Measurements from ENCODE around the gene ITGB6.

The ITGB6 gene

DNA sequence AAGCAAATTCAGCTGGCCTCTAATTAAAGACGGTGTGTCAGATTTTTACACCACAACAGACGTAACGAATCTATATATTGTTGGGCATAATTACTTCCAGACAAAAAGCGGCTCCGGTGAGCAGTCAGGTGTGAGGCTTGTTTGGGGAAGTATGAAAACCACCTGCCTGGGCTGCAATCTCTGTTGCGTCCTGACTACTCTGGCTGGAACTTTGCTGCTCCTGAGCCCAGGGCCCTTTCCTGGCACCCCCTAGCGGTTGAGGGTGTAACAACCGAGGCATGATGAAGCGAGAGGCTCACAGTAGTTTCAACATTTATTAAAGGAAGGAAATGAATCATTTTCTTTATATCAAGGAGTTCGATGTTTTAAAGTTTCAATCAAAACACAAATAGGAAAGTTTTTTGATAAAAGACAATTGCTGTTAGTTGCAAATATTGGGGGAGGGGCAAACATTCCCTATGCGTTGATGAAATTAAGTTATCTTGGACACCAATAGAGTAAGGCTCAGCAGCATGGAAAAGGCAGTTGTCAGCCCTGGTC is 10.6 kb upstream of the ITGB6 start:
- peak; percentile 76 for TF ChIP-seq CTCF (conservative IDR thresholded peaks at IDR 0.05; ENCODE audit: control insufficient read depth, insufficient read depth, low read depth, low read length)
- no peak overlapping the region for H3K4me3 ChIP-seq (ENCODE audit: control insufficient read depth, low read depth, low read length)
- peak; percentile 49 for DNase-seq (ENCODE audit: low read depth)

DNA sequence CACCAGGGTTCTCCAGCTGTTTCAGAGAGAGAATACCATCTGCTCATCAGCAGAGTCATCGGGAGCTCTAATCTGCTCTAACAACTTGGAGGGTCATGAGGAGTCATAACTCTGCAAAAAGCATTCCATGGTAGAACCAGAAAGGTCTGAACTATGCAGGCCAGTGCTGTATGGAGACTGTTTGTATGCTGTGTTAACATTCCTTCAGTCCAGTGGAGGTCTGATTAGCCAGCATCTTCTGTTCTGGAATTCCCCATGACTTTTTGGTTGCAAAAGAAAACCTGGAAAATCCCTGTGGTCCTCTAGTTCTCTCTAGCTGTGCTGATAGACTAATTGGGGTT is 9.4 kb upstream of the ITGB6 start:
- no peak overlapping the region for H3K4me3 ChIP-seq (ENCODE audit: control insufficient read depth, low read depth, low read length)
- peak; percentile 89 for DNase-seq (ENCODE audit: low read depth)
- no peak for TF ChIP-seq CTCF (conservative IDR thresholded peaks at IDR 0.05; ENCODE audit: control insufficient read depth, insufficient read depth, low read depth, low read length)

DNA sequence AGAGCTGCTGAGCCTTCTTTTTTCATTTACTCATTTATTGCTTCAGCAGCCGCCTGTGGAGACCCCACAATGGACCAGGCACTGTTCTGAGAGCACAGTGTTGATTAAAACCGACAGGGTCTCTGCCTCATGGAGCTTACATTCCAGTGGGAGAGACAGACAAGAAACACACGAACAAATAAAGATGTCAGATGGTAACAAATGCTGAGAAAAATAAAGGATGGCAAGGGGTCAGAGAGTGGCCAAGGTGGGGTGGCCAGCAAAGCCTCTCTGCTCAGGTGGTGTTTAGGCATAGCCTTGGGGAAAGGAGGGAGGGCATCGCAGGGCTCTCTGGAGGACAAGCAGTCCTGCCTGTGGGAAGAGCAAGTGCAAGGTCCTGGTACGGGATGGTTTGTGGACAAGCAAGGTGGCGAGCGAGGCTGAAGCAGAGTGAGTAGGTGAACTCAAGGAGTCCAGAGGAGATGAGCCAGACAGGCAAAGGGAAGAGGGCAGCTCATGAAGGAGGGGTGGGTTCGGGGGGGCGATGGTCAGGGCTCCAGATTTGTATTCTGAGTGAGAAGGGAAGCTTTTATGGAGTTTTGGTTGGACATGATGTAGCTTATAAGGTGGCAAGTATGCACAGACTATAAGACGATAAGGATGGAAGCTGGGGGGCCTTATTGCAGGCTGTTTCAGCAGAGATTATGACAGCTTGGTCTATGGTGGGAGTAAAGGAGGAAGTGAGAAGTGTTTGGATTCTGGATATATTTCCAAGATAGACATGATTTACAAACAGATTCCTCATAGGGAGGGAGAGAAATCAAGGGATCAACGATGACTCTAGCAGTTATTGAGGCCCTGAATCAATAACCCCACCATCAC is 8.8 kb upstream of the ITGB6 start:
- H3K4me3 ChIP-seq (ENCODE audit: control insufficient read depth, low read depth, low read length) = no peak overlapping the region
- TF ChIP-seq CTCF (conservative IDR thresholded peaks at IDR 0.05; ENCODE audit: control insufficient read depth, insufficient read depth, low read depth, low read length) = peak; percentile 22
- DNase-seq (ENCODE audit: low read depth) = no peak

DNA sequence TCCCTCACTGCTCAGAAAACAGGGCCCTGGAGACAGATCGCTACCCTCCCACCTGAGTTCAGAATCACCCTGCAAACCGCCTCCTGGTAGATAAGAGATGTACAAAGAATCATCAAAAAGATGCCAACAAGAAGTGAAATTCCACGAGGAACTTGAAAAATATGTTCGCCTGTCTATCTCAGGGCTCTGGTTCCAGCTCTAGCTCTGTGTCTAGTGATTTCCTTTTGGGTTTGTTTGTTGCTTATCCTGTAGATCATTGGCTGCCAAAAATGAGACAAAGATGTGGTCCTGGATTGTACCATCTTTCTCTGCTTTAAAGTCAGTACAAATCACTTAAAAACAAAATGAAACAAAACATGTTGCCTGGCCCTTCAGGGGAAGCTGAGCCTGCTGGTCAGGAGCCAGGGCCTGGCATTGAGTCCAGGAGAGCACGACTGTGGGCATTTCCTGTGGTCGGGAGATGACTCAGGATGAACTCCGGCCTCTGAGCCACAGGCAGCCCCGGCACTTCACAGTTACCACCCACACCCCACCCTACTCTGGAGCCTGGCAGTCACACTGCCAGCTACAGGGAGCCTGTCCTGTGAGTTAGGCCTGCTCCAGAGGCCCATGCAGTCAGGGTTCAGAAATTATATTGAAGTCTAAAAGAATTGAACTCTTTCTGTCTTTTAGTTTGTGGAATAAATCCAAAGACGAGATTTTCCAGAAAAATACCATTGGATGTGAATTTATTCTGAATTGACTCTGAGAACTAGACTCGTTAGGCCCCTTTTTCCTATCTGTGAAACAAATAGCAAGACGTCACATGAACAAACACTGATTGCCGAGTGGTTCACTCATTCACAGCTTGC is 8.0 kb upstream of the ITGB6 start:
- peak; percentile 90 for DNase-seq (ENCODE audit: low read depth)
- TF ChIP-seq CTCF (conservative IDR thresholded peaks at IDR 0.05; ENCODE audit: control insufficient read depth, insufficient read depth, low read depth, low read length) = no peak
- no peak overlapping the region for H3K4me3 ChIP-seq (ENCODE audit: control insufficient read depth, low read depth, low read length)

DNA sequence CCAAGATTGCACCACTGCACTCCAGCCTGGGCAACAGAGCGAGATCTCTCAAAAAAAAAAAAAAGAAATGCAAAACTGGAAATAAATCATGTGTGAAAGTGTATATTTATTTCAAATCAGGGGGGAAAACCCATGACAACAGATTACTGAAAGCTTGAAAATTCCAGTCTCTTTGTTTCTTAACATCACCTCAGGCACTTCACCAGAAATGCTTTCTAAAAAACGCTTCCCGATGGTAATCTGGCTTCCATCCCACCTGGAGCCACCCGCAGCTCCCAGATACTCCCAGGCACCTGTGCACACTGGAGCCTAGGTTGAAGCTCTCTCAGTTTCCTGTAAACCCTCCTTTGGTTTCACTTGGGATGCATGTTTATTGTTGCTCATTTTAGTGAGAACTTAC is 7.2 kb upstream of the ITGB6 start:
- H3K4me3 ChIP-seq (ENCODE audit: control insufficient read depth, low read depth, low read length) = no peak overlapping the region
- no peak for DNase-seq (ENCODE audit: low read depth)
- TF ChIP-seq CTCF (conservative IDR thresholded peaks at IDR 0.05; ENCODE audit: control insufficient read depth, insufficient read depth, low read depth, low read length) = no peak

- DNase-seq (ENCODE audit: low read depth) = no peak
- H3K4me3 ChIP-seq (ENCODE audit: control insufficient read depth, low read depth, low read length) = no peak overlapping the region
- TF ChIP-seq CTCF (conservative IDR thresholded peaks at IDR 0.05; ENCODE audit: control insufficient read depth, insufficient read depth, low read depth, low read length) = no peak
Observed at GRCh38 chr2:160206436-160206835, 6.4 kb upstream of the ITGB6 start.

Data from fibroblast of mammary gland (primary cell).